ENCODE measurements around the gene CAMK4.

- no peak for TF ChIP-seq CTCF (IDR thresholded peaks at IDR 0.05)
- TF ChIP-seq POLR2A (IDR thresholded peaks at IDR 0.05): no peak
Measured at GRCh38 chr5:111321376-111321775, 97.2 kb downstream of the CAMK4 start.
